Middle frontal gyrus (tissue), 1 donor: Measurements from ENCODE around the gene ADD3.

Experiments used
- DNase-seq: peaks from one replicate; pipeline ENCODE4 v3.0.0-alpha.2; 2015; ENCODE audit warnings: low spot score; ENCODE audit errors: extremely low spot score

ADD3 gene

DNA sequence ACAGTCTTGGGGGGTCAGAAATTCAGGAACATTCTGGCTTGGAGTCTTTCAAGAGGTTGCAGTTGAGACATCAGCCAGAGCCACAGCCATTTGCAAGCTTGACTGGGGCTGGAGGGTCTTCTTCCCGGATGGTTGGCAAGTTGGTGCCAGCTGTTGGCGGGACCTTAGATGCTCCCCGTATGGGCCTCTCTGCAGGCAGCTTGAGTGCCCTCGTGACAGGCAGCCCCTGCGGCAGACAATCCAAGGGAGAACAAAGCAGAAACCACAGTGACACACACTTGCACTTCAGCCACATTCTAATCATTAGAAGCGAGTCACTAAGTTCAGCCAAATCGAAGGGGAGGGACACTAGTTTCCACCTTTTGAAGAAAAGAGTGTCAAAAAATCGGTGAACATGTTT is 140.2 kb downstream of the ADD3 start:
- DNase-seq = no peak

DNA sequence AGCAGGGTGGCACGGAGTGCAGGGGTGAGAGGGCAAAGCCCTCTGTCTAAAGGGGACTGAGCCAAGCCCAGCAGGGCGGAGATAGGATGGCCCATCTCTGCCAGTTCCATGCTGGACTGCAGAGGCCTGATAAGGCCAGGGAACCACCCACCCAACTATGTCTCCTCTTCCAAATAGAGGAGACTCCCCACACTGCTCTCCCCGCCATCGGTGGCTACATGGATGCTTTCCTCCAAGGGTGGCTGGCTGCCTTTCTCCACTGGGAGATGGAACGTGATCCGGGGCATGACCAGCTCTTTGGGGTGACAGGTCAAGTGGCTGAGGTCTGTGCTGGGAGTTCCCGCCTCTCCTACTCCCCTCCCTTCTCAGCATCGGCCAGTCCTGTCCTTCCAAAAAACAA is 141.5 kb downstream of the ADD3 start:
- no peak for DNase-seq

DNA sequence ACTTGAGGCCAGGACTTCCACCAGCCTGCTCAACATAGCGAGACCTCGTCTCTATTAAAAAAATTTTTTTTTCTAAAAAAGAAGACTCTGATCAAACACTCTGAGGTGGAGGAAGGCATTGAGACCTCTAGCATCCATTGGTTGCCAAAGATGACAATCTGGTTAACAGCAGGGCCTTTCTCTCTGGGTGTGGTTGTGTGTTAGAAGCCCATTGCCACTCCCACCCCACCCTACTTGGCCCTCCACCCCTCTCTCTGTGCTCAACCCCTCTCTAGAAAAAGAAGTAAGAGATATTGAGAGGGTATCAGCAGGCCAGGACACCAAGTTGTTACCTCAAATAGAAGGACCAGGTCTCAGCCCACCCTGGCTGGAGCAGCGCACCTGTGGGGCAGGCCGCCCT is 142.3 kb downstream of the ADD3 start:
- no peak for DNase-seq

- DNase-seq = no peak
These were observed 143.2 kb downstream of the ADD3 start for GRCh38 chr10:110150981-110151380.

DNA sequence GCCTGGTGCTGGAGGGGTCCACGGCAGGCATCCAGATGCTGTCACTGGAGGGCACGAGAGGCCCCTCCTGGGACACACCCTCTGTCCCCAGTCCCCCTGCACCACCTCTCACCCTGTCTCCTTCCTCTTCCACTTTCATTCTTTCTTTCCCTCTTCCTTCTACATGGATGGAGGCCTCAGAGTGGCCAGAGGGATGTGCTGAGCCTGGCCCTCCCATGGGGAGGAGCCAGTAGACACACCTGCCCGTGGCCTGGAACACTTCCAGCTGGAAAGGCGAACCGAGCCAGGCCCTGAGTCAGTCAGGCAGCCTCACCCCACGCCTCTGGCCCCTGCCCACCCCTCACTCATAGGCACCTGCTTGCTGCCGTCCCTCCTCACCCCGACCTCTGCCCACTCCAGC is 143.7 kb downstream of the ADD3 start:
- DNase-seq = no peak

DNA sequence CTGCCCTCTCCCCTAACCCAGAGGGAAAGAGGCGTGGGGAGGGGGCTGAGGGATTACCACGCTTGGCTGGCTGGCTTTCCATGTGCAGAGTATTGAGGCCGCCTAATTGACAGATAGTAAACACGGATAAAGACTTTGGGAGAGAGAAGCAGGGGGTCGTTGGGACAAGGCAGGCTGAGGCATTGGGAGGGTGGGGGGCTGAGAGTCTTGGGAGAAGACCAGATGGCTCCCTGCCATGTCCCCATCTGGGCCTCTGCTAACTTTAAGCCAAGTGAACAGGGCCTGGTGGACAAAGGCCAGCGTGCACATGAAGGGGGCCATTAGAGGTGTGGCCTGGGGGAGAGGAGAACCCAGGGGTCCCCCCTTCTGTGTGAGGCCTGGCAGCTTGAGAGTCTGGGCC is 144.2 kb downstream of the ADD3 start:
- no peak for DNase-seq

GRCh38 chr10:110153396-110153795 is 145.6 kb downstream of the ADD3 start:
- DNase-seq = no peak

DNA sequence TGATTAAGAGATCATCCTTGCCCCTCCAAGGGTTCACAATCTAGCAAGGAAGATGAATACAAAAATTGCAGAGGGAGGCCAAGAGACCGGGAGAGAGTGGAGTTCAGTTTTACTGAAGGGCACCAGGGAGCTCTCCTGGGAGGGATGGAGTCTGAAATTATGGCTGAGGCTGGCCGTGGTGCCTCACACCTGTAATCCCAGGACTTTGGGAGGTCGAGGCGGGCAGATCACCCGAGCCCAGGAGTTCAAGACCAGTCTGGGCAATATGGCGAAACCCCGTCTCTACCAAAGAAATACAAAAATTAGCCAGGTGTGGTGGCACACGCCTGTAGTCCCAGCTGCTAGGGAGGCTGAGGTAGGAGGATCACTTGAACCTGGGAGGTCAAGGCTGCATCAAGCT is 148.3 kb downstream of the ADD3 start:
- DNase-seq = no peak

- no peak for DNase-seq
These were observed 150.5 kb downstream of the ADD3 start for GRCh38 chr10:110158051-110159005.

DNA sequence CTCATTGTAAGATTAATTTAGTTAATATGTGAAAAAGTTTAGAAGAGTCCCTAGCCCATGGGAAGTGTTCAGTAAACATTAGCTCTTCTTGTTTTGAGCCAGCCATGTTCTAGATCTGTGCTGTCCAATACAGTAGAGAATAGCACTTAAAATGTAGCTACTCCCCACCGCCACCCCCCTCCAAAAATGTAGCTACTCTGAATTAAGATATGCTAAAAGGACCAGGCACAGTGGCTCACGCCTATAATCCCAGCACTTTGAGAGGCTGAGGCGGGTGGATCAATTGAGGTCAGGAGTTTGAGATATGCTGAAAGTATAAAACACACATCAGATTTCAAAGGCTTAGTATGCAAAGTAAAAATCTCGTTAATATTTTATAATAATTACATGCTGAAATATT is 152.3 kb downstream of the ADD3 start:
- no peak for DNase-seq

DNA sequence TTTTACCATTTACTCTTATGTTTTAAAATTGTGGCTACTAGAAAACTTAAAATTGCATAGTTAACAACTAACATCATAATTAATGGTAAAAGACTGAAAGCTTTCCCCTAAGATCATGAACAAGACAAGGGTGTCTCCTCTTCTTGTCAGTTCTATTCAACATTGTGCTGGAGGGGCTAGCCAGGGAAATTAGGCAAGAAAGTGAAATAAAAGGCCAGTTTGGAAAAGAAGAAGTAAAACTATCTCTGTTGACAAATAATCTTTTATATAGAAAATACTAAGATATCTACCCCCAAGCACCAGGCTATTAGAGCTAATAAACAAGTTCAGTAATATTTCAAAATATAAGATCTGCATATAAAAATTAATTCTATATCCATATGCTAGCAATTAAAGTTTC is 152.7 kb downstream of the ADD3 start:
- DNase-seq = no peak

- DNase-seq = no peak
These were observed 155.0 kb downstream of the ADD3 start for GRCh38 chr10:110162741-110163145.

DNA sequence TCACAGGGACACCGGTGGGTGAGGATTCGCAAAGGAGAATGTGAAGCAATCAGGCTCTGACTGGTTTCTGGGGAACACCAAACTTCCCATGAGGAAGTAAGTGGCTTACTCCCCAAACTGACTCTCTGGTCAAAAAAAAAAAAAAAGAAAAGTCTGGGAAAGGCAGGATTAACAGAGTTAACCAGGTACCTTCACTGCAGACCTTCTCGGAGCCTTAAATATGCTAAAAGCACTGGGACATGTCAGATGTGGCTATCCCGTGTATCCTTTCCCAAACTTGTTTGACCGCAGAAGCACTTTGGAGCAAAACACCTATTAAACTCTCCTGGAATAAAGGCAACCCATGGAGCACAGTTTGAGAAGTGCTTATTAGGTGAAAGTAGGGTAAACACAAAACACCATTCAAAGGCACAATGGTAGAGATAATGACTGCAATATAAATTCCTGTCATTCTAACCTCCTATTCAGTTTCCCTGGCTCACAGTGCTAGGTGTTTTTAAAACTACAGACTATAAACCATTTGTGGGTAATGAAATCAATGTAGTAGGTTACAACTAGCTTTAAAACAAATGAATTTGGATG is 155.5 kb downstream of the ADD3 start:
- DNase-seq = no peak

DNA sequence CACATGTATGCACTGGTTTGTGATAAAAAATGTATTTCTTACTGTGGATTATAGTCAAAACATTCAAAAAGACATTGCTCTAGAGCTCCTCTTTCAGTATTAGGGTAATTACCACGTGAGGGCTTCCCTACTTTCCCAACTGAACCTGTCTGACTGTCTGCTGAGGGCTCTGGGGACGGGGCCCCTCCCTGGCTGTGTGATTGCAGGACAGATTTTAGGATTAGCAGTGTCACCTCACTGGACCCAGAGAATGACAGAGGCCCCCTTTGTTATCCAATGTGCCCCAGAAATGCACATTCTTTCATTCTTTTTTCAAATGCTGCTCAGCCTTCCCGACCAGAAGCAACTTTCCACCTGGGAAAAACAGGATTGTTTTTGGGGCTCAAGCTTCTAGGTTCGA is 156.1 kb downstream of the ADD3 start:
- no peak for DNase-seq

DNA sequence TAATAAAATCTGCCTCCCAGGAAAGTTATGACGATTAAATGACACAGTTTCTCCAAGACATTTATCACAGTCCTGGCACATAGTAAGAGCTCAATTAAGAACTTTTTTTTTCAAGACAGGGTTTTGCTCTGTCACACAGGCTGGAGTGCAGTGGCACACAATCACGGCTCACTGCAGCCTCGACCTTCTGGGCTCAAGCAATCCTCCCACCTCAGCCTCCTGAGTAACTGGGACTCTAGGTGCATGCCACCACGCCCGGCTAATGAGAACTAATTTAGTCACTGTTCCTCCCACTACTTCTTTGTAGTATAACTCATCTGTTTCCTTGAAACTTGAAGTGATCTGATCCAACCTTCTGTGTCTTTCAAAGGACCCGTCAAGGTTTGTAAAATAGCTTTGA is 157.5 kb downstream of the ADD3 start:
- no peak for DNase-seq

DNA sequence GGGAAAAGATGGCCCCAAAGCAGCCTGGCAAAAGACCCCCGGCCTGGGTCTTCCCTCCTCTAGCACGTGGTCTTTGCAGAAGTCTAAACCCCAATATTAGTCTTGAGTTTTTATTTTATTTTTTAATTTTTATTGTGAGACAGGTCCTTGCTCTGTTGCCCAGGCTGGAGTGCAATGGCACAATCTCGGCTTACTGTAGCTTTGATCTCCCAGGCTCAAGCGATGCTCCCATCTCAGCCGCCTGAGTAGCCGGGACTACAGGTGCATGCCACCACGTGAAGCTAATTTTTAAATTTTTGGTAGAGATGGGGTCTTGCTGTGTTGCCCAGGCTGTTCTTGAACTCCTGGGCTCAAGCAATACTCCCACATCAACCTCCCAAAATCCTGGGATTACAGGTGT is 159.4 kb downstream of the ADD3 start:
- DNase-seq = no peak

DNA sequence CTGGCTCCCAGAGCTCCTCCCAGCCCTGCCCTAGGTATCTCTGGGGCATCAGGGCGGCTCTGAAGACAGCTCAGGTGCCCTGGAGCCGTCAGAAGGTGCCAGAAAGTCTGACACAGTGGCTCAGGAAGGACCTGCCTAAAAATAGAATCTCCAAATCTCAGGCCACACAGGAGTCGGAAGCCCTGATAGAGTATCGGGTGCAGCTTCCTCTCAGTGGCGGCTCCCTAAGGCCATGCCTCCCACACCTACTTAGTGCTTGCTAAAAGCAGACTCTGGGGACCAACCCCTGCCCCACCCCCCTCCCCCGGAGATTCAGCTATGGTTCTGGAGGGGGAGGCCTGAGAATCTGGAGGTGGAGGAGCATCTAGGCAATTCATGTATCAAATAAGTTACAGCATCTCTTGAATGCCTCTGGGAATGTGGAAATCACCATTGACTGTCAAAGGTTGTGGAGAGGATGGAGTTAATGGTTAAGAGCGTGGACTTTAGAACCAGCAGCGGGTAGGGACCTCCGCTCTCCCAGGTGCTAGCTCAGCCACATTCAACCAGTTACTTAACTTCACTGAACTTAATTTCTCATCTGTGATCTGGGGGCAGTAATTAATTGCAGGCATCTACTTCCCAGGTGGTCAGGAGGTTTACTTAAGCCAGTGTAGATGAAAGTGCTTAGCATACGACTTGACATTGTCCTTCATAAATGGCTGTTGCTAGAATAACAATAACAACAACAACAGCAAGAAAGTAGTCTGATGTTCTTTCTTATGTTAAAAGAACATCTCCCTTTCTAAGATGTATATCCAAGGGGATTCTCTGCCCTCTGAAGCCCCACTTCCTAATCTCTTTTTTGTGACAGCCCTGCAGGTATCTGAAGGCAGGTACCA is 161.1 kb downstream of the ADD3 start:
- no peak for DNase-seq

DNA sequence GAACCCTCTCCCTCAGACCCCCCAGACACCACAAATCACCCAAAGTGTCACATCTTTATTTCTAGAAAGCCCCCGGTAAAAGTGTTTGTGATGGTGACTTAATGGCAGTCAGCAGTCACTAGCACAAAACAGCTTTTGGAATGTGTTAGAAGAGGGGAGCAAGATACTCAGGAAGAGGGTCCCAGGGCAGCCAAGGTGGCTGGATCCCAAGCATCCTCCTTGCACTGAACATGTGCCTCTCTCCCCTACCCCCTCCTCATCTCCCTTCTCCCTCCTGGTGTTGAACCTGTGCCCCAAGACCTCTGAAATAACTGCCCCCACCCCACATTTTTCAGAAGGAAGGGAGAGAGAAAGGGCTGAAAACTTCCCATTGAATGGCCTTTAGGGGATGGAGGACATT is 161.8 kb downstream of the ADD3 start:
- no peak for DNase-seq

- DNase-seq = no peak
These were observed 162.6 kb downstream of the ADD3 start for GRCh38 chr10:110170142-110170971.

- DNase-seq = no peak
These were observed 163.2 kb downstream of the ADD3 start for GRCh38 chr10:110171032-110171431.

DNA sequence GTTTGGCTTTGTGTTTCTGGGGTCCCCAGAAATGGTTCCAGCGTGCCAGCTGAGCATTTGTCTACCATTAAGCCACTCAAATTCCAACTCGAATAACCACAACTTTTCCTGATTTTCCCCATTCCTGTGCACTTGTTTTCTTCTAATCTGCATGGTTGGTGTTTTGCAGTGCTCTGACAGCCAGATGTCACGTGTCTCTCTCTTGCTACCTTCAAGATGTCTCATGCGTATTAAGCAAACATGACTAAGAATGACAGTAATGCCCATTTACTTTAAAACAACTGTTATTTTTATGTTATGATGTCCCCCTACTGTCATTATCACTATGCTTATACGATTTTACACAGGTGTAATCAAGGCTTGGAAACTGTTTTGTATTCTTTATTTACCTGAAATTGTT is 164.4 kb downstream of the ADD3 start:
- no peak for DNase-seq
